Ascending aorta (tissue), 2 donors: ENCODE measurements around the gene SEH1L. TPM values are rescaled to one million over a fixed set of nuclear protein-coding genes. Genes with fewer than 3 reads are reported as not detected.
"Not testable (repeated sequence)": the region's sequence is repeated elsewhere in the genome, so short reads cannot be mapped to it uniquely, and the experiment has no call there.

Experiments used
- DNase-seq, 2 donors: peaks; one replicate each; pipeline ENCODE4 v3.0.0-alpha.2; 2019; ENCODE audit warnings: low spot score in 2 of 2
- H3K27ac ChIP-seq, 2 donors: fragments of 200-600 bp; sonication (generic); one replicate each; pipeline ENCODE4 v1.5.1; 2016 to 2017; ENCODE audit warnings: mild to moderate bottlenecking in 1 of 2
- H3K27me3 ChIP-seq: fragments of 200-600 bp; sonication (generic); one replicate; pipeline ENCODE4 v1.5.1; 2017
- H3K36me3 ChIP-seq, 2 donors: fragments of 200-600 bp; sonication (generic); one replicate each; pipeline ENCODE4 v1.5.1; 2016
- H3K4me1 ChIP-seq, 2 donors: fragments of 200-600 bp; sonication (generic); one replicate each; pipeline ENCODE4 v1.5.1; 2016 to 2017; ENCODE audit warnings: mild to moderate bottlenecking in 1 of 2
- H3K4me3 ChIP-seq, 2 donors: fragments of 200-600 bp; sonication (generic); one replicate each; pipeline ENCODE4 v1.5.1; 2016 to 2017; ENCODE audit warnings: mild to moderate bottlenecking in 1 of 2
- H3K9me3 ChIP-seq, 2 donors: fragments of 200-600 bp; sonication (generic); one replicate each; pipeline ENCODE4 v1.5.1; 2016
- intact Hi-C: fragments of 100-400 bp; cut with DNase I; formaldehyde crosslinking; loops from one replicate; pipeline ENCODE4 v1.15.1; 2023
- total RNA-seq: library from RNA; depleted of rRNA; stranded (reverse); fragments of >200 nt; gene quantifications from one replicate; pipeline ENCODE4 v1.1.0, GENCODE V29; 2016
- TF ChIP-seq, protein P1 (sequence below), 3 experiments: fragments of 200-600 bp in 2 of 3; fragments of 450-650 bp in 1 of 3; sonication (generic) in 2 of 3; IDR thresholded peaks; one replicate each; pipeline ENCODE4 v1.5.1; 2016 to 2019; ENCODE audit warnings: antibody characterized with exemption in 3 of 3, mild to moderate bottlenecking in 1 of 3, moderate library complexity in 1 of 3

SEH1L gene
- total RNA-seq, 1 donor from 2014 or later = 16.3 TPM

DNA sequence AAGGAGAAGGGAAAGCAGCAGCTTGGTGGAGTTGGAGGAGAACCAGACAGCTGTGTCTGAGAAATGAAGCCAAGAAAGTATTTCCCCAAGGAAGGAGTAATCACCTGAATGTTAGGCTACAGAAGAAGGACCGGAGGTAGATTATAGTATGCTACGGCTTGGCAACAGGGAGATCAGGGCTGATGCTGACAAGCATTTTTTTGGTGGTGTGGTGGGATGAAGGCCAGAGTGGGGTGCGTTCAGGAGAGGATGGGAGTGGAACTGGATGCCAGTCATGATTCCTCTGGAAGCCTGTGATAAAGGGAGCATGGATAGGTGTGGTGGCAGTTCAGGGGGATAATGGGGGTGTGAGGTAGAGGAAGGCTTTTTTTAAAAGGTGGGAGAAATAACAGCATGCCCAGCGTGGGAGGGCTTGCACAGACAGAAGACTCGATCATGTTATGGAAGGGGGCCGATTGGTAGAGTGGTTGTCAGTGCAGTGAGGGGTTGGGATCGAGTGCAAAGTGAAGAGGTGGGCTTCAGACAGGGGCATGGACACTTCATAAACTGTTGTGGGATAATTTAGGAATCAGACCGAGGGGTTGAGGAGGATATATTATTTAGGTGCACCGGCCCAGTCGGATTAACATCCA is 49.0 kb downstream of the SEH1L start:
- Histone ChIP-seq H3K9me3 (no peaks in the 10 kb centered on the region), H3K36me3 (peaks cover 8 to 14% of the 10 kb centered on the region in 2 donors), H3K27me3 (no peaks in the 10 kb centered on the region), H3K4me1 (peaks cover 0 to 6% of the 10 kb centered on the region in 2 donors), H3K27ac (no peak overlapping the region), H3K4me3 (no peak overlapping the region)
- no peak for DNase-seq
- TF ChIP-seq, protein P1, sequence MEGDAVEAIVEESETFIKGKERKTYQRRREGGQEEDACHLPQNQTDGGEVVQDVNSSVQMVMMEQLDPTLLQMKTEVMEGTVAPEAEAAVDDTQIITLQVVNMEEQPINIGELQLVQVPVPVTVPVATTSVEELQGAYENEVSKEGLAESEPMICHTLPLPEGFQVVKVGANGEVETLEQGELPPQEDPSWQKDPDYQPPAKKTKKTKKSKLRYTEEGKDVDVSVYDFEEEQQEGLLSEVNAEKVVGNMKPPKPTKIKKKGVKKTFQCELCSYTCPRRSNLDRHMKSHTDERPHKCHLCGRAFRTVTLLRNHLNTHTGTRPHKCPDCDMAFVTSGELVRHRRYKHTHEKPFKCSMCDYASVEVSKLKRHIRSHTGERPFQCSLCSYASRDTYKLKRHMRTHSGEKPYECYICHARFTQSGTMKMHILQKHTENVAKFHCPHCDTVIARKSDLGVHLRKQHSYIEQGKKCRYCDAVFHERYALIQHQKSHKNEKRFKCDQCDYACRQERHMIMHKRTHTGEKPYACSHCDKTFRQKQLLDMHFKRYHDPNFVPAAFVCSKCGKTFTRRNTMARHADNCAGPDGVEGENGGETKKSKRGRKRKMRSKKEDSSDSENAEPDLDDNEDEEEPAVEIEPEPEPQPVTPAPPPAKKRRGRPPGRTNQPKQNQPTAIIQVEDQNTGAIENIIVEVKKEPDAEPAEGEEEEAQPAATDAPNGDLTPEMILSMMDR (IDR thresholded peaks at IDR 0.05) = no peak
- intact Hi-C loops = no loop called here

DNA sequence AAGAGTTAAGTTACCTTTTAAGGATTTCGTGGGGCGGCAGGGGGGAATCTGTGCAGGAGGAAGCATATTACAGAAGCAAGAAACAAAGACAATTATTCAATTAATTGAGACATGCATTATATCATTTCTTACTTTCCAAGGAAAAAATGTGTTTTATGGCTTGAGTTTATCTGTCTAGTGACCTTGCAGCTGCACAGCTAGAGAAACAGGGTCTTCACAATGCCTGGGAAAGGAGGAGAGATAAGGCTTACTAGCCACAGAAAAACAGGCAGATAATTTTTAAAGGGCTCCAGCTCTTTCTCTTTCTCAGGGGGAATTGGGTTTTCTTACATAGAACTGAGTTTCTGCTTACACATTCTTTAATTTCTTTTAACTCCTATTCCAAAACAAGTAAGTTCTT is 49.5 kb downstream of the SEH1L start:
- DNase-seq, intact Hi-C loops: not testable (repeated sequence)

DNA sequence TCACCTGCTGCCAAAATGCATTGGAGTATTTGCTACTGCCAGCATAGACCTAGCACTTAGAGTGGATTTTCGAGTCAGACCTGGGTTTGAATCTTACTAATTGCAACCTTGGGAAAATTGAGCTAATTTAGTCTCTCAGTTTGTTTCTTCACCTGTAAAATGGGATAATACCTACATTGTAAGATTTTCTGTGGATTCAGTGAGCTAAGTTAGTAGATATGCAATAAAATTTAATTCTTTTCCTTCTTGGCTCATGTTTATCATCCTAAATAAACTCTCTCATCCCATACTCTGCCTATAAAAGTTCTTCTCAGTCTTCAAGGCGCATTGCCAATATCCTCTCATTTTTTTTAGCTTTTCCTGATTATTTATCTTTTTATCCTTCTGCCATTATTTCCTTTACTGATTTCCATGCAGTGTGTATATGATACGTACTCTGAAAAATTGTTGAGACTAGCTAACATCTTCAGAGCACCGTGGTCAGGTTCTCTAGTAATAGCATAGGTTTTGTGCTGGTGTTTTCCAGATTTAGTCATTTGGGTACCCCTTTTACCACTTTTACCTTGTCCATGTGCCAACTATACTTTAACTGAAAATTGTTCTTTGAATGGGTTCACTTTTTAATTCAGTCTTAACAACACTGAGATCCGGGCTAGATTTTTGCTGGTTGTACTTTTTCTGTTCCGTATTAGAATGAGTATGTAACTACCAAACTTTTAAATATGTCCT is 50.7 kb downstream of the SEH1L start:
- intact Hi-C loops = no loop called here
- no peak overlapping the region for H3K4me3 ChIP-seq
- H3K9me3 ChIP-seq = no peaks in the 10 kb centered on the region
- TF ChIP-seq, protein P1 (IDR thresholded peaks at IDR 0.05) = no peak
- H3K4me1 ChIP-seq = no peaks in the 10 kb centered on the region
- peaks cover 12 to 19% of the 10 kb centered on the region in 2 donors for H3K36me3 ChIP-seq
- DNase-seq = no peak
- H3K27ac ChIP-seq = no peak overlapping the region
- H3K27me3 ChIP-seq = no peaks in the 10 kb centered on the region

More for the DNA sequence above, 49.5 kb downstream of the SEH1L start:
- not testable (repeated sequence) for H3K27ac ChIP-seq, H3K27me3 ChIP-seq, H3K9me3 ChIP-seq, H3K4me1 ChIP-seq, H3K4me3 ChIP-seq
- peaks cover 9 to 14% of the 10 kb centered on the region in 2 donors for H3K36me3 ChIP-seq

DNA sequence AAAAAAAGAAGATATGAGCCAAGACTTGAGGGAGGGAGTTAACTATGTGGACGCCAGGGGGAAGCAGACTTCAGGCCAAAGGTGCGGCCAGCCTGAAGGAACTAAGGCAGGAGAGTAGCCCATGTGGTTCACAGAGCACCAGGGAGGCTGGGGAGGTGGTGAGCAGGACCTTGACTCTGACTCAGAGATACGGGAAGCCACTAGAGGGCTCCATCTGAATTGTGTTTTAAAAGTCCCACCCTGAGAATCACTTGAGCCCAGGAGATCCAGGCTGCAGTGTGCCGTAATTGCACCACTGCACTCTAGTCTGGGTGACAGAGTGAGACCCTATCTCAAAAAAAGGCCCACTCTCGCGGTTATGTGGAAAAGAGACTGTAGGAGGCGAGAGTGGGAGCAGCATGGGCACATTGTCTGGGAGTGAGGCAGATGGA is 55.7 kb downstream of the SEH1L start:
- Histone ChIP-seq H3K36me3 (peaks cover 19 to 24% of the 10 kb centered on the region in 2 donors), H3K4me1 (no peaks in the 10 kb centered on the region), H3K27me3 (no peaks in the 10 kb centered on the region), H3K27ac (no peak overlapping the region), H3K4me3 (no peak overlapping the region), H3K9me3 (no peaks in the 10 kb centered on the region)
- TF ChIP-seq, protein P1 (IDR thresholded peaks at IDR 0.05) = peak in 1 of 3 experiments; percentile 18
- intact Hi-C loops = no loop called here
- no peak for DNase-seq

DNA sequence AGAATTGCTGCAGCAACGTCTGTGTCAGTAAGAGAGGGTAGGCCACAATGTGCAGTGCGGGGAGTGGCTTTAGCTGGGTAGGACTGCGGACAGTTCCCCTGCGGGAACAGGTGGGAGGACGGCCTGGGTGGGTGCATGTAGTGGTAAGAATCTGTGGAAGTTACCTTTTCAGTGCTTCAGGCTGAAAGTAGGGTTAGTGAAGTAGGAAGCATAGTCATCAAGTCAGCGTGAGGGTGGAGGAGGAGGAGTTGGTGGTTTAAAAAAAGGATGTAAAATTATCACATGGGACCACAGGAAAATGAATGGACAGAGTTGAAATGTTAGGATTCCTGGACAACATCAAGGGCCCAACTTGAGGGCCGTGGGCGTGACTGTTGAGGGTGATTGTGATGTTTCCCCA is 56.6 kb downstream of the SEH1L start:
- Histone ChIP-seq H3K4me1 (no peaks in the 10 kb centered on the region), H3K36me3 (peaks cover 28 to 33% of the 10 kb centered on the region in 2 donors), H3K27me3 (no peaks in the 10 kb centered on the region), H3K27ac (no peak overlapping the region), H3K9me3 (no peaks in the 10 kb centered on the region), H3K4me3 (no peak overlapping the region)
- TF ChIP-seq, protein P1 (IDR thresholded peaks at IDR 0.05) = no peak
- no peak for DNase-seq
- intact Hi-C loops = no loop called here

DNA sequence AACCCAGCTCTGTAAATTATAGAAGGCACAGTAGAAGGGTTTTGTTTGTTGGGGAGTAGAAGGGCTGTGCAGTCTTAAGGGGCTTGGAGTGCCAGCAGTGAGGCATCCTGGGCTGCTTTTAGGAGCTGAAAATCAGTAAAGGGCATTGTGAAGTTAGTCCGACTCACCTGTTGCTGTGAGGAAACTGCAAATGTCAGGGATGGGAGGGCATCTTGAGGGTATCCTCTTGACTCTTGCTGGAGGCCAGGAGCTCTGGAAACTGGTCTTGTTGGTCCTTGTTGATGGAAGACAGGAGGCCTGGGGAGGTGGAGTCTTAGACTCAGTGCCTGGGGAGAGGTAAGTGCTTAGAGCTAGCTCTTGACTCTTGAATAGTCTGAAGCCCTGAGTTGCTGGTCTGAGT is 57.5 kb downstream of the SEH1L start:
- intact Hi-C loops = no loop called here
- no peak overlapping the region for H3K27ac ChIP-seq
- H3K27me3 ChIP-seq = no peaks in the 10 kb centered on the region
- H3K4me1 ChIP-seq = no peaks in the 10 kb centered on the region
- peaks cover 37 to 38% of the 10 kb centered on the region in 2 donors for H3K36me3 ChIP-seq
- DNase-seq = no peak
- H3K4me3 ChIP-seq = no peak overlapping the region
- no peaks in the 10 kb centered on the region for H3K9me3 ChIP-seq
- TF ChIP-seq, protein P1 (IDR thresholded peaks at IDR 0.05) = no peak
